CD4-positive, alpha-beta T cell treated with Interleukin-10 for 1 hour (primary cell): Measurements from ENCODE around the gene ROR2.
"Not testable (repeated sequence)": the region's sequence is repeated elsewhere in the genome, so short reads cannot be mapped to it uniquely, and the experiment has no call there.

Experiments used
- DNase-seq: peaks from one replicate; pipeline ENCODE4 v3.0.0-alpha.2; 2020

Gene ROR2

DNA sequence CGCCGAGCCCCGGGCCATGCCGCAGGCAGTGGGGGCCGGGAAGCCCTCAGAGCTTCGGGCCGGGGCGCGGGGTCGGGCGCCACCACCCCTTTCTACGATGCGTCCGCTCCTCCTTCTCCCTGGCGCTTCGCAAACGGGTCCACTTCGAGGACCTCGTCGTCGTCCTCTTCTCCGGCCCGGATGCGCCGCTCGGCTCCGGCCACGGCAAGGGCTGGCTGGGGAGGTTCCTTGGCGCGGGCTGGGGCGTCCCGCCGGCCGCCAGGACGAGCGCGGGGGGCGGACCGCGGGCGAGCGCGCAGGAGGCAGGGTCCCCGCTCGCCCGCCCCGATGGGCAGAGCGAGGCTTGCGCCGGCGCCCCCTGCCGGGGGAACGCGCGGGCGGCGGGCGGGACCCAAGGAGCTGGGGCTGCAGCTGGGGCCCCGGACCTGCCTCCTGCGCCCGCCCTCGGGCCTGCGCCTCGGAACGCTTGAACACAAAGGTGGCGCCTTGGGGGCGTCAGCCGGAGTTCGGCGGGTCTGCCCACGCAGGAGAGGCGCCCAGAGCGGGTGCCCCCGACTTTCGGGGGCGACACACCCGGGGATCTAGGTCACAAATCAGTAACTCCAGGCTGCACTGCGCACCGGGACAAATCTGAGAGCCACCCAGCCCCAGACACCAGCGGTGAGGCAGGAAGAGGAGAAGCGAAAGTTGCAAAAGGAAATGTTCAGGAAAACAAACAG is at the start of gene ROR2:
ROR2 (minus strand) TSS at position 283 of the 719 bp plus-strand sequence.
- peak; percentile 39 for DNase-seq

- no peak for DNase-seq
Observed at GRCh38 chr9:91995000-91995655, 45.1 kb upstream of the ROR2 start.

- no peak for DNase-seq
Observed at GRCh38 chr9:91994422-91994821, 44.4 kb upstream of the ROR2 start.

GRCh38 chr9:91992461-91993041 is 42.5 kb upstream of the ROR2 start:
- DNase-seq, result no peak

GRCh38 chr9:91991721-91992341 is 41.8 kb upstream of the ROR2 start:
- DNase-seq, result no peak

DNA sequence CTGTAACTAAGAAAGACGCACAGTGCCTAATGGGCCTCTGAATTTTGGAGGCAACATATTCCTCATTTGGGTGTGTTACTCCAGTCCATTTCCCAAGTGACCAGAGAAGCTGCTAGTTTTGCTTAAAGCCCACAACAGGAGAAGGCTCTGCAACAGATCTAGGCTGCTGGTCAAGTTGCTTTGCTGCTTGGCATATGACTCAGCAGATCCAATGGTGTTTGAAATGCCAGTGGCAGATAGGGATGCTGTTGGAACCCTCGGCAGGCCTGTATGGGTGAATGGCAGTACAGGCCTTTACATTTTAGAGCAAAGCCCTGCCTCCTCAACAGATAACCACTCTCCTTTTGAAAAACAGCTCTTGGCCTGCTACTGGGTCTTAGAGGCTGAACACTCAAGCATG is 36.2 kb upstream of the ROR2 start:
- no peak for DNase-seq

DNA sequence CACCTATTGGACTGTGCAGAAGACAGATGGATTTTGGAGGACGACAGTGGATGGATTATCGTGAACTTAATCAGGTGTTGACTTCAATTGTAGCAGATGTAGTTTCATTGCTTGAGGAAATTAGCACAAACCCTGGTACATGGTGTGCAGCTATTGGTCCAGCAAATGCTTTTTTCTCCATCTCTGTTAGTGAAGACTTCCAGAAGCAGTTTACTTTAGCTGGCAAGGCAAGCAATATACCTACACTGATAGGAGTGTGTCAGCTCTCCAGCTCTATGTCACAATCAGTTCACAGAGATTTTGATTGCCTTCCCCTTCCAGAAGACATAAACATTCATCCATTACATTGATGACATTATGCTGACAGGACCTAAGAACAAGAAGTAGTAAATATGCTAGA is 35.7 kb upstream of the ROR2 start:
- DNase-seq, result no peak

DNA sequence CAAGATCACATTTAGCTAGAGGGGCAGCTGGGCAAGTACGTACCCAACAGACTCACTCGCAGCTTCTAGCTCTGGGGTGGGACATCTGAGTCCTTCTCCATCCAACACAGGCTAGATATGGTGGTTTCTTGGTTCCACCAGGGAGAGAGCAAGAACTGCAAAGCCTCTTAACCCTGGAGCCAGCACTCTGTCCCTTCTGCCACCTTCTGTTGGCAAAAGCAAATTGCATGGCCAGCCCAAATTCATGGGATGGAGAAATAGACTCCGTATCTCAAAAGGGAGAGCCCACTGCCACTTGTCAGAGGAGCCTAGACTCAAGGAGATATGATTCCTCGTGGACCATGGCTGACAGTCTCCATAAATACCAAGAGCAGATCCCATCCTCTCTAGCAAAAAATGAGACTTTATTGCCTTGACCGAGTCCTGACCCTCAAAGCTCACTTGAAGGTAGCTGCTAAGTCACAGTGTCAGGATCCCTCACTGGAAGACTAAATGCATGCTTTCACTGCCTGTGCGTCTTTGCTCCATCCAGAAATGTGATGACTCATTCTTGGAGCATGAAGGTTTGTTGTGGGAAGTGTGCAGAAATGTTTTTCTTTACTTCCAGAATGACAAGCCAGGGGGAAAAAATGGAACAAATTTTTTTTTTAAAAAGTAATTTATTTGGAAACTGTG is 28.8 kb upstream of the ROR2 start:
- DNase-seq, result peak; percentile 3

- DNase-seq, result not testable (repeated sequence)
Observed at GRCh38 chr9:91975254-91975653, 25.2 kb upstream of the ROR2 start.

GRCh38 chr9:91972711-91973110 is 22.7 kb upstream of the ROR2 start:
- no peak for DNase-seq

- no peak for DNase-seq
Observed at GRCh38 chr9:91972076-91972626, 22.1 kb upstream of the ROR2 start.

GRCh38 chr9:91967259-91967658 is 17.2 kb upstream of the ROR2 start:
- no peak for DNase-seq

DNA sequence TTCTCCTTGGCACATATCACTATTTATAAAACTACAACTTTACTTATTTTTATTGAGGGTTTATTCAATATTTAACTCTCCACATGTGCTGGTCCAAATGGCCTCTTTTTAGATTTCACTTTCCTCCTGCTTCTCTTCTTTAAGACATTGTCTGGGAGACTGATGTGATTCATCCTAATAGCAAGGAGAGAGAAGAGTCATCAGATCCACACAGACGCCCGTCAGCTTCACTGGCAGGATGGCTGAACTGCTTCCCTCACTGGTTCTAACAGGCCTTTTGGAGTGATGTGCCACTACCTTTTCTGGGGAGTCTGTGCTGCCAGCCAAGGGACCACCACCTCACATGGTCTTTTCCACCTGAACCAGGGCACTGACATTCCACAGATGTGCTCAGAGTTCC is 16.5 kb upstream of the ROR2 start:
- DNase-seq, result no peak

- no peak for DNase-seq
Observed at GRCh38 chr9:91963711-91964240, 13.7 kb upstream of the ROR2 start.

- no peak for DNase-seq
Observed at GRCh38 chr9:91960367-91960766, 10.3 kb upstream of the ROR2 start.

DNA sequence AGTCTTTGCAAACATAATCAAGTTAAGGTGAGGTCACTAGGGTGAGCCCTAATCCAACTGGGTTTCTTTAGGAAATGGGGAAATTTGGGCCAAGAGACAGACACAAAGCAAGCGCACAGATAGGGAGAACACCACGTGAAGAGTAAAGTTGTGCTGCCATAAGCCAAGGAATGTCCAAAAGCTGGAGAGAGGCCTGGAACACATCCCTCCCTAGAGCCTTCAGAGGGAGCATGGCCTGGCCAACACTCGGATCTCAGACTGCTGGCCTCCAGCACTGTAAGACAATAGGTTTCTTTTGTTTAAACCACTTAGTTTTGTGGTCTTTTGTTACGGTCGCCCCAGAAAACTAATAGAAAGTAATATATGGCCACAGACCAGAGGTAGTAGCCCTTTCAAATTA is 8.1 kb upstream of the ROR2 start:
- no peak for DNase-seq

DNA sequence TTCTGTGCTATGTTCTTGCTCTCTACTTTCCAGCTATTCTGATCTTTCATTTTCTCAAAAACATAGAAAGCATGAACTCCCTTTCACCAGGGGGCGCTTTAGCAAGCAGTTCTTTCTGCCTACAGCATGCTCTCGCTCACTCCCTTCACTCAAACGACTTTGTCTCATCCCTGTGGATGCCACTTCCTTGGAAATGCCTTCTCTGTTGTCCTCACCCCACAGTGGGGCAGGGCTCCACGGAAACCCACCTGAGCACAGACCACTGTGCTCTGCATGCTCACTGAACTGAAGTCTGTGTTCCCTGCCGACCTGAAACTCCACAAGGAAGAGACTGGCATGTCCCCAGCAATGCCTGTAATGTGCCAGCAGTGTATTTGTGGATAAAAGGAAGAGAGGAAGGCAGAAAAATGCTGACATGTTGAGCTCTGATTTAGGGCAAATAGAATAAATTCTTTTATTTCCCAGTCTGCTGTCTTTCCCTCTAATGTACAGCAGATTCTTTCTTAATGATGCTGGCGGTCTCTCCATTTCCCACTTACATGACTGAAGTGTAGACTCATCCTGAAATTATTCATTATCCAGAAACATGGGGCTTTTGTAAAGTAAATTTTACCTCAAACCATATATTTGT is 4.9 kb upstream of the ROR2 start:
- DNase-seq, result no peak

GRCh38 chr9:91953718-91954117 is 3.7 kb upstream of the ROR2 start:
- no peak for DNase-seq

GRCh38 chr9:91951944-91952520 is 2.0 kb upstream of the ROR2 start:
- no peak for DNase-seq

DNA sequence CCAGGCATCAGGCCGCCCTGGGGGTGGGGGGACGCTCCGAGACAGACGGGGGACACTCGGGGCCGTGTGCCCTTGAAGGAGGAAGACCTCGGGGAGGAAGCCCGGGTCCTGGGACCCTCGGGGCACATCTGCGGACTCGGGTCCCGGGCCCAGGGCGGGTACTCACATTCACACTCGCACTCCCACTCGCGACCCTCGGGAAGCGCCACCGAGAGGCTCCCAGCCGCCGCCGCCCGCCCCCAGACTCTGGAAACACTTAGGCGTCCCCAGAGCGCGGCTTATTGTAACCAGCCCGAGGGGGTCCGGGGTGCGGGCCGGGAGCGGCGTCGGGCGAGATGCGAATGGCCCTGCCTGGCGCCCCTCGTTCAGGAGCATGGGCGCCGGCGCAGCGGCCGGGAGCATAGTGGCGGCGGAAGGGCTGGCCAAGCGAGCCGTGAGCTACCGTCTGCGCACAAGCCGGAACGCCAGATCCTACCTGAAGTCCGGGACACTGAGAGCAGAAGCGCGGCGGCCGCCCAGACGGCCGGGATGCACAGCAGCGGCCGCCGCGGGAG is 559 bp downstream of the ROR2 start:
- no peak for DNase-seq

DNA sequence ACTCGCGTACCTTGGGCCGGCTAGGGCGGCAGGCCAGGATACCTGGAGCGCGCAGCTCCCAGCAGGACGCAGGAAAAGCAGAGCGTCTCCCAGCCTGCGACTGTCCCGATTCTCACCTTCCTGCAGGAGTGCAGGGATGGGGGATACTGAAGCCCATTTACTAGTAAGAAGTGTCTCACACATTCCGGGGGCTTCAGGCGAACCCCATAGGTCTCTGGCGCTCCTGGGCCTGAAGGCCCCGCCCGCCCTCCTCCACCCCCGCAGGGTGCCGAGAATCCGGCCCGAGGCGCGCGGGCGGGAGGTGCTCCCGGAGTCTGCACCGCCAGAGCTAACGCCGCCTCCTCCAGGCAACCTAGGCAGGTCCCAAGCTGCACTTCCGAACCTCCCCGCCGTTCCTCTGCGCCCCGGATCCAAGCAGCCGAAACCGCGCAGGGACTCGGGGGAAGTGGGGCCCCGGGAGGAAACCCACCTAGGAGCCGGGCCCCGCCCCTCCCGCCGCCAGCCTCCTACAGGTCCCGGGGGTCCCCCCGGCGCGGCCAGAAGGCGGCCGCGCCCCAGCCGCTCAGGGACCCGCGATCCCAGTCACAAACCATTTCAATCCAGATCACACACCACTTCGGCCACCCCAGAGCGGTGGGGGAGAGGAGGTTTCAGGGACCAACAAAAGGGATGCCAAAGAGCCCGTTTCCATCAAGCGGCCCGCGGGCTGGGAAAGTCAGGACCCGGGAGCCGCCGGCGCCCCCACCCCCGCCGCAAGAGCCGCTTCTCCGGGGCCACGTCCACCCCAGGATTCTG is 1.2 kb downstream of the ROR2 start:
- DNase-seq, result peak; percentile 9
